ENCODE data around the gene GOLGA6L6.
"Not testable (repeated sequence)": the region's sequence is repeated elsewhere in the genome, so short reads cannot be mapped to it uniquely, and the experiment has no call there.

DNA sequence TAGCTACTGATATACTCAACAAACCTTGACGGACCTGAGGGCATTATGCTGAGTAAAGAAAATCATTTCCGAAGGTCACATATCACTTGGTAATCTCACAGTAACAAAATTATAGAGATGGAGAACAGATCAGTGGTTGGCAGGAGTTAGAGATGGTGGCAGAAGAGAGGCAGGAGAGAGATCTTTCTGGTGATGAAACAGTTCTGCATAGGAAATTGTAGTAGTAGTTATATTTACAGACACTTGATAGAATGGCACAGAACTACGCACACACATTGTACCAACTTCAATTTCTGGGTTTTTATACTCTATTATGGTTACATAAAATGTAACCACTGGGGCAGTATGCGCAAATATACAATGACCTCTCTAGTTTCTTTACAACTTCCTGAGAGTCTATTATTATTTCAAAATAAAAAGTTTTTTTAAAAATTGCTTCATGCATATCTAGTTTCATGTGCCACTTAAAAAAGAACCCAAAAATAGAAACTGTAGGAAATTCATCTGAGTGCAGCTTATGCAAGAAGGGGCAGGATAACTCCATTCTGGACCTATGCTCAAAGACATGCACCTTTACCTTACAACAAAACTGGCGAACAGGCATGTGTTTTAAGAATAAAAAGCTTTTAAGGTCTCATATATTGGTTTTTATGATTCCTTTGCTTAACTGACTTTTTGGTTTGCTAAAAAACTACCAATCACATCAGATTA lies 39.9 kb downstream of the GOLGA6L6 start:
- not testable (repeated sequence) for TF ChIP-seq POLR2AphosphoS5 (IDR thresholded peaks at IDR 0.05; ENCODE audit: low read depth, low read length)
- TF ChIP-seq, protein P1, sequence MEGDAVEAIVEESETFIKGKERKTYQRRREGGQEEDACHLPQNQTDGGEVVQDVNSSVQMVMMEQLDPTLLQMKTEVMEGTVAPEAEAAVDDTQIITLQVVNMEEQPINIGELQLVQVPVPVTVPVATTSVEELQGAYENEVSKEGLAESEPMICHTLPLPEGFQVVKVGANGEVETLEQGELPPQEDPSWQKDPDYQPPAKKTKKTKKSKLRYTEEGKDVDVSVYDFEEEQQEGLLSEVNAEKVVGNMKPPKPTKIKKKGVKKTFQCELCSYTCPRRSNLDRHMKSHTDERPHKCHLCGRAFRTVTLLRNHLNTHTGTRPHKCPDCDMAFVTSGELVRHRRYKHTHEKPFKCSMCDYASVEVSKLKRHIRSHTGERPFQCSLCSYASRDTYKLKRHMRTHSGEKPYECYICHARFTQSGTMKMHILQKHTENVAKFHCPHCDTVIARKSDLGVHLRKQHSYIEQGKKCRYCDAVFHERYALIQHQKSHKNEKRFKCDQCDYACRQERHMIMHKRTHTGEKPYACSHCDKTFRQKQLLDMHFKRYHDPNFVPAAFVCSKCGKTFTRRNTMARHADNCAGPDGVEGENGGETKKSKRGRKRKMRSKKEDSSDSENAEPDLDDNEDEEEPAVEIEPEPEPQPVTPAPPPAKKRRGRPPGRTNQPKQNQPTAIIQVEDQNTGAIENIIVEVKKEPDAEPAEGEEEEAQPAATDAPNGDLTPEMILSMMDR (IDR thresholded peaks at IDR 0.05) = not testable (repeated sequence)
